ENCODE measurements around the gene SLU7. TPM values are rescaled to one million over a fixed set of nuclear protein-coding genes. Genes with fewer than 3 reads are reported as not detected.
A peak's percentile ranks its signal among the peaks of the same experiment; 100 is the strongest.

SLU7 gene
- total RNA-seq, 2 donors from 2014 or later = 50.7 to 62.0 TPM

DNA sequence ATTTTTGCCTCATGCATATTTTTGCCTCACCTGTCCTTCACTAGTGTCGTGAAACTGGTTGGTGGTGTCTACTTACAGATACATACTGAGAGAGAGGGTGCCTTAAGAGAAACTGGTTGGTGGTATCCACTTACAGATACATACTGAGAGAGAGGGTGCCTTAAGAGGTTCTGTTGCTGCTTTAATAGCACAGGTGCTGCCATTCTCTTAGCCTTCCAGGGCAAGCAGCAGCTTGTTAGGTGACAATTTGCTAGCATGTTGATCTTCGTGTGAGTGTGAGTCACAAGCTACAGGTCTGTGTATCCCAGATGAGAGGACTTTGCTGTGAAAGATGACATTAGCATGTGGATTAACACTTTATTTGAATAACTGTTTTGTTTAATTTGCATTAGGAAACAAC is 4.2 kb upstream of the SLU7 start:
- ATAC-seq (no peak), DNase-seq (ENCODE audit: low spot score) (no peak)
- peak overlapping the region; percentile 97 for H3K4me3 Mint-ChIP-seq
- H3K27ac Mint-ChIP-seq = peak overlapping the region; percentile 56 to 93
- H3K9me3 Mint-ChIP-seq = no peaks in the 10 kb centered on the region
- peaks cover 18% of the 10 kb centered on the region for H3K36me3 Mint-ChIP-seq
- no peaks in the 10 kb centered on the region for H3K27me3 Mint-ChIP-seq
- H3K4me1 Mint-ChIP-seq (ENCODE audit: low read depth in 2 of 2) = peaks cover 53 to 65% of the 10 kb centered on the region in 2 donors

DNA sequence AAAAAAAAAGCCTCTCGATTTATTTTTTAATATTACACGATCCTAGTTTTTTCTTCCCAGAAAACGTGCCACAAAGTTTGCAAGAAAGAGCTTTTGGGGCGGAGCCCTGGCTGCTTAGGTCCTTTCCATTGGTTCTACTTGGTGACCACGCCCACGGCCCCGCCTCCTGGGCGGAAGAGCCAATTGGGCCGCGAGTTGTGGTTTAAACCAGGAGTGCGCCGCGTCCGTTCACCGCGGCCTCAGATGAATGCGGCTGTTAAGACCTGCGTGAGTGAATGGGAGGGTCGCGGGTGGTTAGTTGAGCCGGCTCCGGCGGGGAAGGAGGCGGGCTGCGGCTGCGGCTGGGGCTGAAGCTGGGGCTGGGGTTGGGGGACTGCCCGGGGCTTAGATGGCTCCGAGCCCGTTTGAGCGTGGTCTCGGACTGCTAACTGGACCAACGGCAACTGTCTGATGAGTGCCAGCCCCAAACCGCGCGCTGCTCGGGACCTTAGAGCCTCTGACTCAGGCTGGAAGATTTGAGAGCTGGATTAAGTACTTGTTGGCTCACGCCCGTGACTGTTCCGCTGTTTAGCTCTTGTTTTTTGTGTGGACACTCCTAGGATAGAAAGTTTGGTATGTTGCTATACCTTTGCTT is 2.9 kb upstream of the SLU7 start, which contains the start of gene PTTG1:
PTTG1 (plus strand) TSS at position 231 of the 634 bp plus-strand sequence. CDS start 458 bp downstream, outside the sequence.
- ATAC-seq (peak; percentile 88 to 90), DNase-seq (ENCODE audit: low spot score) (peak; percentile 94)
- Mint-ChIP-seq H3K9me3 (no peaks in the 10 kb centered on the region), H3K36me3 (peaks cover 23% of the 10 kb centered on the region), H3K27me3 (no peaks in the 10 kb centered on the region), H3K4me1 (ENCODE audit: low read depth in 2 of 2) (peaks cover 59 to 74% of the 10 kb centered on the region in 2 donors), H3K27ac (peak within 1 kb of the TSS; percentile 93 to 100), H3K4me3 (peak within 1 kb of the TSS; percentile 97)

DNA sequence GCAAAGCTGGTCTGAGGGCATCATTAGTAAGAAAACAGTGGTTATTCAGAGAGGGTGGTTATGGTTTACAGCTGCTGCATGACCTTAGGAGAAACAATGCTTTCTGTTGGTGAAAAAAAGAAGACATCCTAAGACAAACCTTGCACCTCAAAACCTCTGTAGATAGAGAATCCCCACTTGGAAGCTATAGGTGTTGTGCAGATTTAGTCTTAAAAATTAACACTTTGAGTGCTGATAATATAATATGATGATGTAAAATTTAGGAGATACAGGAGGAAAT is 1.4 kb upstream of the SLU7 start:
- no peaks in the 10 kb centered on the region for H3K9me3 Mint-ChIP-seq
- DNase-seq (ENCODE audit: low spot score) (no peak), ATAC-seq (no peak)
- H3K4me1 Mint-ChIP-seq (ENCODE audit: low read depth in 2 of 2) = peaks cover 60 to 82% of the 10 kb centered on the region in 2 donors
- H3K27me3 Mint-ChIP-seq = no peaks in the 10 kb centered on the region
- peak overlapping the region; percentile 97 for H3K4me3 Mint-ChIP-seq
- peaks cover 19% of the 10 kb centered on the region for H3K36me3 Mint-ChIP-seq
- peak overlapping the region; percentile 93 to 100 for H3K27ac Mint-ChIP-seq

DNA sequence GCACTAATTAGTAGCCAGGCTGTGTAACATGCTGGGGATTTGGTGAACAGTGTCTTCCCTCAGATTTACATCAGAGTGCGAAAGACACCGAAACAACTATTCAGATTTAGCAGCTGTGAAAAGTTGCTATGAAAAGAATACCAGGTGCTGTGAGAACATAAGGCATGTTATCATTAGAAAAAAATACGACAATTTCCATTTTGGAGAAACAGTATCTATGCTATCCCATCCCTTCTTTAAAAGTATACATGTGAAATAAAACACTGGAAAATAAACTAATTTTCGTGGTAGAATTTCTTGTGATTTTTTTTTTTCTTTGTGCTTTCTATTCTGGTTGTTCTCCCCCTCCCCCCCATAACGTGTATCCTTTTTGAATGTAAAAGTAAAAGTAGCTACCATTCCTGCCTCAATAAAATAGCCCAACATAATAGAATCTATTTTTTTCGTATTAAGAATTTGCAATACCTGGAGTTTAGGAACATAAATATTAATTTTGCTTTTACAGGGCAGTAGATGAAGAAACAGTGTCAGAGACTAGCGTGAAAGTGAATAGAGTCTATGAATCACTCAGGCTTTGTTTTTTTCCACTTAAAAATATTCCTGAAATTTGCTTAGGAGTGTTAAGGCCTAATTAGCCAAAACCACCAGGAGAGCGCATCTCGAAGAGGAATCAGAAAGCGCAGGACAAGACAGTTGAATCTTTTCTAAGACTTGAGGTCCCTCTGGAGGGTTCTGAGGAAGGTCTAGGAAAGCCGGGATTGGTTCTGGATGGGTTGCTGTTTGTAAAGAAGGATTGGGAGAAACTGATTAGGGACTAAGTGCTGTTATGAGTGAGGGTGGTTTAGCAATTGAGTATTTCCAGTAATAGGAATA is 813 bp upstream of the SLU7 start:
- H3K4me3 Mint-ChIP-seq = peak overlapping the region; percentile 97
- ATAC-seq (no peak), DNase-seq (ENCODE audit: low spot score) (no peak)
- peaks cover 55 to 81% of the 10 kb centered on the region in 2 donors for H3K4me1 Mint-ChIP-seq (ENCODE audit: low read depth in 2 of 2)
- no peaks in the 10 kb centered on the region for H3K9me3 Mint-ChIP-seq
- peaks cover 14% of the 10 kb centered on the region for H3K36me3 Mint-ChIP-seq
- peak overlapping the region; percentile 93 to 100 for H3K27ac Mint-ChIP-seq
- H3K27me3 Mint-ChIP-seq = no peaks in the 10 kb centered on the region

DNA sequence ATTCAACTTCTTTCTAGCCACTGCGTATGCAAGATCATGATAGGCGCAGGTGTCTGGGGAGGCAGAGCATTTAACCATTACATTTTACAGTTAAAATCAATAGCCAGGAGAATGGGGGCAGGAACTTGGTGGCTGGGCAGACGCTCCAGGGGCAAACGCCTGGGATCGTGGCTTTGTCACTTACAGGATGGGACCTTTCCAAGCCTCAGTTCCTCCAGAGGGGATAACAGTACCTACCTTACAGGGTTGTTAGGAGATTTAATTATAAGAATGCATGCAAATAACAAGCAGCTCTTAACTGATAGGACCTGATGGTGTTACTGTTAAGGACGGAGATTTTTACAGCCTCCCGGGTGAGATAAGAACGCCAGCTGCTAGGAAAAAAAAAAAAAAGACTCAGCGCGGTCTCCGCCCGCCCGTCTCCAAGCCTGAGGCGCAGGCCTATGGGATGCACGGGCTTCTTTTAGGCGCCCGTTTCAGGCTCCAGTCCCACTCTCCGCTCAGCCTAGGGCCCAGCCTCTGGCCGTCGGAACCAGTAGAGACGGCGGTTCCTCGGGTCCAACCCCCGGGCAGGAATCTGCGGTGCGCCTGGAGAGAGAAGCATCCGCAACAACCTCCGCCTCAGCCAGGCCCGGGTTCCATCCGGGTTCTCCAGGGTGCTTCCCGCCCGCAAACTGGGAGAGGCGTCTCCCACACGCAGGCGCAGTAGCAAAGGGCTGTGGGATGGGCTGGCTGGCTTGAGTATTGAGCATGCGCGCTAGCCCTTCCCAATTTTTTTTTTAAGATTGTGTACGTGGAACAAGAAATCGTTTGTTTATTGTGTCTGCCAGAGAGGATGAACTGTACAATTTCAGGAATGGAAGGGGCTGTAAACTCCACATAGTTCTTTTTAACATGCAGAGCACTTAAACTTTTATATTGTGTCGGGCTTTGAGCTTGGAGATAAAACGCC is 19.2 kb downstream of the SLU7 start, which contains the start of gene FAM200C:
FAM200C (minus strand) TSS at position 653 of the 952 bp plus-strand sequence. CDS start 4,564 bp downstream, outside the sequence.
- DNase-seq (ENCODE audit: low spot score) (peak; percentile 90), ATAC-seq (peak; percentile 88 to 93)
- Mint-ChIP-seq H3K4me1 (ENCODE audit: low read depth in 2 of 2) (peaks cover 12 to 15% of the 10 kb centered on the region in 2 donors), H3K36me3 (peaks cover 19% of the 10 kb centered on the region), H3K27me3 (no peaks in the 10 kb centered on the region), H3K4me3 (peak within 1 kb of the TSS; percentile 88), H3K27ac (peak within 1 kb of the TSS; percentile 82 to 96), H3K9me3 (no peaks in the 10 kb centered on the region)

DNA sequence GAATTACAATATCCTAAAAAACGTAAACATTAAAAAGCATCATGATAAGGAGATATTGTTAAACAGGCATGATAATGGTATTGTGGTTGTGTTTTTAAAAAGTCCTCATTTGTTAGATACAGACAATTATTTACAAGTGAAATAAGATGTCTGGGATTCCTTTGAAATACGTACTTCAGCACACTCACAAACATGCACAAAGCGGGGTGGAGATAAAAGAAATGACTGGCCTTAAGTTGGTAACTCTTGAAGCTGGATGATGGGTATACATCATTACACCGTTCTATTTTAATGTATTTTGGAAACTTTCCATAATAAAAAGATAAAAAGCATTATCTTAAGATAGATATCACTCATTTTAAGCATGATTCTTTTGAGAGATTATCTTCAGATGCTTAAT is 20.1 kb downstream of the SLU7 start:
- peaks cover 12 to 15% of the 10 kb centered on the region in 2 donors for H3K4me1 Mint-ChIP-seq (ENCODE audit: low read depth in 2 of 2)
- H3K4me3 Mint-ChIP-seq = peak overlapping the region; percentile 88
- no peak for ATAC-seq
- DNase-seq (ENCODE audit: low spot score) = no peak
- H3K36me3 Mint-ChIP-seq = peaks cover 10% of the 10 kb centered on the region
- no peaks in the 10 kb centered on the region for H3K9me3 Mint-ChIP-seq
- no peaks in the 10 kb centered on the region for H3K27me3 Mint-ChIP-seq
- peak overlapping the region; percentile 82 to 96 for H3K27ac Mint-ChIP-seq

DNA sequence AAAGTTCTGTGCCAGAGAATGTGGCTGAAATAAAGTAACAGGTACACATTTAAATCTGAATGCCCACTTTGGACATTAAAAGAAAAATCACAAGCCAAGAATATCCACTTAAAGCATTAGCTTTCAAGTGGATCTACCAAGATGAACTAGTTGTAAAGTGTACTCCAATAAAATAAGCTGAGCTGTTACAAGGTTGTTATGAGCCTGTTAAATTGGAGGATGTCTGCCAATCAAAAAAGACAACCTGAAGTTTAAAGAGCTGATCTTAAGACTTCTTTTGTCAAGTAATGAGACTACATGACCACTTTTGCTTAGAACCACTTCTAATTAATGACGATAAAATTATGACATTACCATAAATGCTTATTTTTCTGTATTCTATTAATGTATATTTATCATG is 21.4 kb downstream of the SLU7 start:
- Mint-ChIP-seq H3K36me3 (no peaks in the 10 kb centered on the region), H3K4me3 (no peak overlapping the region), H3K27ac (peak overlapping the region in 1 of 2 donors; percentile 13), H3K27me3 (no peaks in the 10 kb centered on the region), H3K9me3 (no peaks in the 10 kb centered on the region), H3K4me1 (ENCODE audit: low read depth in 2 of 2) (peaks cover 12 to 15% of the 10 kb centered on the region in 2 donors)
- DNase-seq (ENCODE audit: low spot score) (no peak), ATAC-seq (no peak)

DNA sequence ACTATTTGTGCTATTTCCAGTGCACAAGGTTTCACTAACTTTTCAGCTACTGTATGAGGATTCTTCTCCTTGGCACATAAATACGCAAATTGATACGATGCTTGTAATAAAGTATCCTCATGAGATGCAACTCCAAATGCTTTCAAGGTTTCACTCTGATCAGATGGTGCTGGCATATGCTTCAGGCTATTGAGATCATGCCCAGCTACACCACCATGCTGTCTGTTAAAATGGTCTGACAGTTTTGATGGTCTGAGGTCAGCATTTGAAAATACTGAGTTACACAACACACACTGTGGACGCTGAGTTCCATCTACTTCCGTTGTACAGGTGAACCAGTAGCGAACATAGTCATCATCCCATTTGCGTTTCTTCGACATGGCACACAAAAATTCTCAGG is 23.8 kb downstream of the SLU7 start:
- Mint-ChIP-seq H3K27ac (no peak overlapping the region), H3K27me3 (no peaks in the 10 kb centered on the region), H3K9me3 (no peaks in the 10 kb centered on the region), H3K4me3 (no peak overlapping the region), H3K4me1 (ENCODE audit: low read depth in 2 of 2) (peaks cover 9 to 11% of the 10 kb centered on the region in 2 donors), H3K36me3 (no peaks in the 10 kb centered on the region)
- ATAC-seq = no peak
- DNase-seq (ENCODE audit: low spot score) = no peak

DNA sequence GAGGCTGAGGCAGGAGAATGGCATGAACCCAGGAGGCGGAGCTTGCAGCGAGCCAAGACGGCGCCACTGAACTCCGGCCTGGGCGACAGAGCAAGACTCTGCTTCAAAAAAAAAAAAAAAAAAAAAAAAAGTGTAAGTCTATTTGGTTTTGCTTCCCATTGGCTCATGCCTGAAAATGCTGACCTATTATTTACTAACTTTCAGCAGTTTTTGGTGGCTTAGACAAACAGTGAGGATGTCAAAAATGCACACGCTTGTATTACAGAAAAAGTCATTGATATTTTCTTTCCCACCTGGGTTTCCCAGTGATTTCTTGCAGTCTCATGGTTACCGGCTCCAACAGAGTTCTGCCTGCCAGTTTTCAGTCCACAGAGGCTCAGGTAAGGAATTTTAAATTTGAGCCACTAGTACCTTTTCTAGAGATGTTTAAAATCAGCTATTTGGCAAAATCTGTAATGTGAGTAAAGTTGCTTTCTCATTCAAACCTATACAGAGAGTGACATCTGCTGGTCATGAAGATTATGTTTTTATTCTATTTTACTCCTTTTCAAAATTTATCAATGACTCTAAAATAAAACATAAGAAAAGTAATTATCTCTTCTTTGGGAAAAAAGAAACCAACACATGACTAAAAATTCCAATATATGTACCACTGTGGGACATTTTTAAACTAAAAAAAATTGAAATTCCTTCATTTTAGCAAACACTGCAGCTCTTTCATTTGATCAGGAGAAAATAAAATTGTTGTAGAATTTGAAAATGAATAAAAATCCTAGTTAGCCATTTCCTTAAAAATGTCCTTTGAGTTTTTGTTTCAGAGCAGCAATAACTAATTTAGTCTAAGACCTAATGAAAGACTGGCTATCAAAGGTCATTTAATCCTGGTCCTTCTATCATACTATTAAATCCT is 27.8 kb downstream of the SLU7 start:
- H3K27me3 Mint-ChIP-seq = no peaks in the 10 kb centered on the region
- H3K4me3 Mint-ChIP-seq = no peak overlapping the region
- DNase-seq (ENCODE audit: low spot score) (no peak), ATAC-seq (no peak)
- H3K36me3 Mint-ChIP-seq = peaks cover 12% of the 10 kb centered on the region
- H3K27ac Mint-ChIP-seq = no peak overlapping the region
- H3K9me3 Mint-ChIP-seq = peaks cover 13% of the 10 kb centered on the region
- no peaks in the 10 kb centered on the region for H3K4me1 Mint-ChIP-seq (ENCODE audit: low read depth in 2 of 2)

DNA sequence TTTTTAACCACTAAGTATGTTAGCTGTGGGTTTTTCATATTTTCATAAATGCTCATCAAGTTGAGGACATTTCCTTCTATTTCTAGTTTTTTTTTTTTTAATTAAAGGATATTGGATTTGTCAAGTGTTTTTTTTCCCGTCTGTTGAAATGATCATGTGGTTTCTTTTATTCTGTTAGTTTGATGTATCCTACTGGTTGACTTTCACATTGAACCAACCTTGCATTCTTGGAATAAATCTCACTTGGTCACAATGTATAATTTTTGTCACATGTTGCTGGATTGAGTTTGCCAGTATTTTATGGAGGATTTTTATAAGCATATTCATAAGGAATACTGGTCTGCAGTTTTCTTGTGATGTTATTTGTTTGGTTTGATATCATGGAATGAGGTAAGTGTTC is 31.4 kb downstream of the SLU7 start:
- H3K9me3 Mint-ChIP-seq = peaks cover 13% of the 10 kb centered on the region
- H3K27me3 Mint-ChIP-seq = no peaks in the 10 kb centered on the region
- DNase-seq (ENCODE audit: low spot score) = no peak
- no peak overlapping the region for H3K27ac Mint-ChIP-seq
- no peaks in the 10 kb centered on the region for H3K4me1 Mint-ChIP-seq (ENCODE audit: low read depth in 2 of 2)
- H3K36me3 Mint-ChIP-seq = peaks cover 12% of the 10 kb centered on the region
- ATAC-seq = no peak
- H3K4me3 Mint-ChIP-seq = no peak overlapping the region

DNA sequence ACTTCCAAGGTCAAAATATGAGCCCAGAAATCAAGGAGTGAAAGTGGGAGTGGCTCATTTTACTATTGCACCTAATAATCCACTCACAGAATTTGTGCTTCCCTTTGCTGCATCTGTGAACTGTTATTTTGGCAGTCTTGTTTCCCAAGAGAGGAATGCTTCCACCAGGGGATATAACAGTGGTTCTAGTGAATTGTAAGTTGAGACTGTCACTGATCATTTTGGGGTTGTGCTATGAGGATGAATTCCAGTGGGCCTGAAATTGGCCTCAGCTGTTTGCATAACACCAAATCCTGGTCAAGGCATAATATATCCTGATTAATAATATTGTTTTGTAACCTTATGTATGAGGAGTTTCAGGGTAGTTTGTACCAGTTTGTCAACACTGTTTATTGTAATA is 33.4 kb downstream of the SLU7 start:
- Mint-ChIP-seq H3K4me1 (ENCODE audit: low read depth in 2 of 2) (no peaks in the 10 kb centered on the region), H3K4me3 (no peak overlapping the region), H3K9me3 (peaks cover 13% of the 10 kb centered on the region), H3K36me3 (peaks cover 12% of the 10 kb centered on the region), H3K27me3 (peaks cover 8 to 17% of the 10 kb centered on the region in 2 donors), H3K27ac (no peak overlapping the region)
- DNase-seq (ENCODE audit: low spot score) = no peak
- ATAC-seq = no peak

DNA sequence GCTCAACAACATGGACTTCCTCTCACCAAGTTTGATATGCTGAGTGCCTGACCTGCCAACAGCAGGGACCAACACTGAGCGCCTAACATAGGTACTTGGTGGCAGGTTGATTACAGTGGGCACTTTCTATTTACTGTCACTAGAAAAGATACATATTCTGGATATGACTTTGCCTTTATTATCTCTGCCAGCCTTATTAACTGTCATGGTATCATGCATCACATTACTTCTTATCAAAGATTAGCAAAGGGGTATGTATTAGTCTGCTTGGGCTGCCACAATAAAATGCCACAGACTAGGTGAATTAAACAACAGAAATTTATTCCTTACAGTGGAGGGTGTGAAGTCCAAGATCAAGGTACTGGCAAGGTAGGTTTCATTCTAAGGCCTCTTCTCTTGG is 34.2 kb downstream of the SLU7 start:
- no peak for ATAC-seq
- peaks cover 13% of the 10 kb centered on the region for H3K9me3 Mint-ChIP-seq
- peaks cover 8 to 23% of the 10 kb centered on the region in 2 donors for H3K27me3 Mint-ChIP-seq

More for the DNA sequence above, 34.2 kb downstream of the SLU7 start:
- Mint-ChIP-seq H3K36me3 (peaks cover 12% of the 10 kb centered on the region), H3K4me3 (no peak overlapping the region), H3K4me1 (ENCODE audit: low read depth in 2 of 2) (no peaks in the 10 kb centered on the region), H3K27ac (no peak overlapping the region)
- DNase-seq (ENCODE audit: low spot score) = no peak
